H1 (cell line): ENCODE data around the gene SHISA7. TPM values are rescaled to one million over a fixed set of nuclear protein-coding genes. Genes with fewer than 3 reads are reported as not detected.

Experiments used
- CTCF ChIA-PET: fragments of 300-600 bp; sonication (Branson Sonifier 250); formaldehyde crosslinking; loops from one replicate; lab custom pipeline; 2021; ENCODE audit not compliant: partially characterized antibody; lab: Charles Lee
- POLR2A ChIA-PET: fragments of 300-600 bp; sonication (Branson Sonifier 250); formaldehyde crosslinking; loops from one replicate; lab custom pipeline; 2021; ENCODE audit warnings: inconsistent platforms; ENCODE audit not compliant: partially characterized antibody; lab: Charles Lee
- DNase-seq, 2 experiments: peaks; one replicate each; pipeline versions ENCODE4 v3.0.0 to v3.0.0-alpha.2; 2010 to 2022; ENCODE audit warnings: low spot score in 2 of 2, low read depth in 1 of 2, mixed read lengths in 1 of 2
- FAIRE-seq: peaks from 2 replicates; lab custom pipeline; 2011; peaks lifted over from hg19 to GRCh38; lab: Jason Lieb, UNC
- H2AFZ ChIP-seq: 2 replicates; pipeline ENCODE4 v1.8.1; 2012; ENCODE audit warnings: low read length, inconsistent platforms
- H2AK5ac ChIP-seq: 2 replicates; pipeline ENCODE4 v1.6.1; 2013; ENCODE audit warnings: low read depth, low read length
- H2BK120ac ChIP-seq: replicated peaks from 2 replicates; pipeline ENCODE3; 2013; ENCODE audit warnings: low read depth, low read length, inconsistent platforms
- H2BK12ac ChIP-seq: 2 replicates; pipeline ENCODE4 v1.6.1; 2013; ENCODE audit warnings: low read depth, low read length
- H2BK15ac ChIP-seq: 2 replicates; pipeline ENCODE4 v1.6.1; 2013; ENCODE audit warnings: low read length
- H2BK20ac ChIP-seq: 2 replicates; pipeline ENCODE4 v1.6.1; 2013; ENCODE audit warnings: low read length
- H2BK5ac ChIP-seq: 2 replicates; pipeline ENCODE4 v1.6.1; 2013; ENCODE audit warnings: low read depth, low read length
- H3K14ac ChIP-seq: 2 replicates; pipeline ENCODE4 v1.6.1; 2013; ENCODE audit warnings: inconsistent platforms; ENCODE audit not compliant: insufficient read length
- H3K18ac ChIP-seq: 2 replicates; pipeline ENCODE4 v1.6.1; 2013; ENCODE audit warnings: low read length; ENCODE audit errors: extremely low read depth
- H3K23ac ChIP-seq: 2 replicates; pipeline ENCODE4 v1.6.1; 2013; ENCODE audit warnings: inconsistent platforms; ENCODE audit not compliant: insufficient read length
- H3K23me2 ChIP-seq: 2 replicates; pipeline ENCODE4 v1.6.1; 2013; ENCODE audit warnings: low read depth, low read length
- H3K27ac ChIP-seq: 2 replicates; pipeline ENCODE4 v1.6.1; 2011; ENCODE audit warnings: low read depth, low read length, inconsistent platforms
- H3K27me3 ChIP-seq, 4 experiments: replicated peaks in 1 of 4; 1 replicate in 1 of 4; 2 replicates in 3 of 4; pipeline versions ENCODE4 v1.6.1 to v1.8.1; 2011 to 2013; ENCODE audit warnings: low read length in 3 of 4, mild to moderate bottlenecking in 3 of 4, inconsistent platforms in 2 of 4, mixed read lengths in 2 of 4, moderate library complexity in 1 of 4; ENCODE audit not compliant: control insufficient read depth in 3 of 4, insufficient read depth in 3 of 4; ENCODE audit errors: extremely low read depth in 1 of 4
- H3K36me3 ChIP-seq, 4 experiments: 2 replicates each; pipeline versions ENCODE4 v1.6.1 to v1.8.1; 2011 to 2013; ENCODE audit warnings: mild to moderate bottlenecking in 4 of 4, low read length in 3 of 4, moderate library complexity in 2 of 4, control low read depth in 1 of 4, inconsistent platforms in 1 of 4; ENCODE audit not compliant: insufficient read depth in 4 of 4, control insufficient read depth in 2 of 4
- H3K4ac ChIP-seq: replicated peaks from 2 replicates; pipeline ENCODE3; 2013; ENCODE audit warnings: low read length, low read depth, mixed read lengths, inconsistent platforms; ENCODE audit not compliant: insufficient read length
- H3K4me1 ChIP-seq, 4 experiments: replicated peaks in 1 of 4; 1 replicate in 1 of 4; 2 replicates in 3 of 4; pipeline versions ENCODE4 v1.6.1 to v1.8.1; 2011 to 2013; ENCODE audit warnings: low read length in 3 of 4, inconsistent platforms in 2 of 4, mixed read lengths in 1 of 4; ENCODE audit not compliant: insufficient read depth in 4 of 4, control insufficient read depth in 3 of 4
- H3K4me2 ChIP-seq, 2 experiments: 2 replicates each; pipeline versions ENCODE4 v1.6.1 to v1.8.1; 2011 to 2013; ENCODE audit warnings: low read depth in 2 of 2, low read length in 2 of 2, control low read depth in 1 of 2, inconsistent platforms in 1 of 2, mild to moderate bottlenecking in 1 of 2; ENCODE audit not compliant: insufficient read depth in 1 of 2
- H3K4me3 ChIP-seq, 4 experiments: fragments of 200-600, 300-600 bp in 1 of 4; sonication (generic), shearing (Covaris generic), sonication (Bioruptor Twin) in 1 of 4; 2 replicates each; pipeline versions ENCODE4 v1.5.1 to v1.8.1; 2011 to 2016; ENCODE audit warnings: low read length in 4 of 4, low read depth in 3 of 4, control low read depth in 2 of 4, inconsistent platforms in 2 of 4, mild to moderate bottlenecking in 2 of 4, mixed read lengths in 1 of 4, moderate library complexity in 1 of 4; ENCODE audit not compliant: insufficient read depth in 2 of 4; ENCODE audit errors: extremely low read depth in 1 of 4
- H3K56ac ChIP-seq: replicated peaks from 2 replicates; pipeline ENCODE3; 2013; ENCODE audit warnings: low read depth, mild to moderate bottlenecking, mixed read lengths, low read length, inconsistent platforms; ENCODE audit not compliant: insufficient read length
- H3K79me1 ChIP-seq: 2 replicates; pipeline ENCODE4 v1.6.1; 2013; ENCODE audit warnings: low read depth, low read length, control low read depth
- H3K79me2 ChIP-seq, 2 experiments: 2 replicates each; pipeline versions ENCODE4 v1.6.1 to v1.8.1; 2012 to 2013; ENCODE audit warnings: low read length in 2 of 2, mild to moderate bottlenecking in 2 of 2, inconsistent platforms in 1 of 2; ENCODE audit not compliant: insufficient read depth in 2 of 2, control insufficient read depth in 1 of 2
- H3K9ac ChIP-seq, 4 experiments: replicated peaks in 1 of 4; 1 replicate in 1 of 4; 2 replicates in 3 of 4; pipeline versions ENCODE4 v1.6.1 to v1.8.1; 2011 to 2013; ENCODE audit warnings: low read depth in 3 of 4, low read length in 3 of 4, control low read depth in 2 of 4, mild to moderate bottlenecking in 2 of 4, moderate library complexity in 2 of 4, inconsistent platforms in 1 of 4; ENCODE audit errors: extremely low read depth in 1 of 4
- H3K9me3 ChIP-seq, 2 experiments: 2 replicates each; pipeline versions ENCODE4 v1.6.1 to v1.8.1; 2012 to 2013; ENCODE audit warnings: mild to moderate bottlenecking in 2 of 2, moderate library complexity in 2 of 2, control low read depth in 1 of 2, inconsistent platforms in 1 of 2, low read depth in 1 of 2, low read length in 1 of 2, mixed read lengths in 1 of 2; ENCODE audit not compliant: insufficient read depth in 2 of 2
- H4K20me1 ChIP-seq, 2 experiments: replicated peaks in 1 of 2; 2 replicates each; pipeline versions ENCODE3 to v1.8.1; 2011 to 2013; ENCODE audit warnings: inconsistent platforms in 2 of 2, low read length in 2 of 2, mild to moderate bottlenecking in 1 of 2; ENCODE audit not compliant: insufficient read depth in 2 of 2, control insufficient read depth in 1 of 2
- H4K5ac ChIP-seq: 2 replicates; pipeline ENCODE4 v1.6.1; 2013; ENCODE audit warnings: low read length, low read depth, mixed read lengths, inconsistent platforms; ENCODE audit not compliant: insufficient read length
- H4K8ac ChIP-seq: 2 replicates; pipeline ENCODE4 v1.8.0; 2013; ENCODE audit warnings: mild to moderate bottlenecking, moderate library complexity, low read length, inconsistent platforms; ENCODE audit not compliant: insufficient read depth; ENCODE audit errors: extremely low read depth
- H4K91ac ChIP-seq: replicated peaks from 2 replicates; pipeline ENCODE3; 2013; ENCODE audit warnings: low read length, mixed read lengths, inconsistent platforms; ENCODE audit not compliant: insufficient read length
- ASH2L ChIP-seq: fragments of 200-600, 300-600 bp; sonication (generic); IDR thresholded peaks from one replicate; pipeline ENCODE4 v1.7.1; 2017; ENCODE audit warnings: low read length
- CBX5 ChIP-seq: fragments of 300-800, 300-1000 bp; sonication (generic); IDR thresholded peaks from 2 replicates; pipeline ENCODE4 v1.7.1; 2016; ENCODE audit warnings: antibody characterized with exemption, low read length, low read depth
- NANOG ChIP-seq: IDR thresholded peaks from 2 replicates; pipeline ENCODE4 v1.6.1; 2011; ENCODE audit warnings: low read length, low read depth, mild to moderate bottlenecking, inconsistent platforms; ENCODE audit not compliant: insufficient read depth, poor library complexity, severe bottlenecking
- RAD21 ChIP-seq, 2 experiments: IDR thresholded peaks in 1 of 2; conservative IDR thresholded peaks in 1 of 2; 2 replicates each; pipeline ENCODE4 v1.6.1; 2011; ENCODE audit warnings: low read depth in 2 of 2, low read length in 2 of 2, improper control_type of control experiment in 1 of 2, inconsistent platforms in 1 of 2, mild to moderate bottlenecking in 1 of 2, moderate library complexity in 1 of 2
- WGBS, 2 experiments: shearing (Covaris generic) in 1 of 2; methylation state at CpG; one replicate each; pipeline versions ENCODE4 v1.1.6 to v1.1.7; 2013 to 2015; ENCODE audit warnings: low lambda C conversion rate in 2 of 2, mixed read lengths in 2 of 2, inconsistent platforms in 1 of 2, low coverage in 1 of 2, missing lambda C conversion rate in 1 of 2; ENCODE audit not compliant: insufficient replicate concordance in 2 of 2, insufficient coverage in 1 of 2, insufficient read length in 1 of 2; ENCODE audit errors: extremely low coverage in 1 of 2, missing lambda C conversion rate in 1 of 2; 5-methylcytosine and 5-hydroxymethylcytosine counted together
- polyA plus RNA-seq, 7 experiments: library from polyadenylated mRNA; depleted of rRNA in 3 of 7; stranded (reverse) in 5 of 7; unstranded in 2 of 7; fragments of >200 nt in 5 of 7; fragments of 200-250 nt in 2 of 7; gene quantifications; 1 replicate in 5 of 7; 2 replicates in 1 of 7; 4 replicates in 1 of 7; pipeline versions ENCODE4 v1.2.1 to v1.2.3, GENCODE V29; 2011 to 2013; ENCODE audit warnings: missing spikeins in 2 of 7, mixed read lengths in 2 of 7
- total RNA-seq: library from RNA; stranded (reverse); fragmentation: NEBNext Ultra II Directional; extraction: Animal tissue kit (Norgen Biotek cat#: 25700); gene quantifications from 2 replicates; pipeline ENCODE4 v1.2.1, GENCODE V29; 2021

Gene SHISA7
- total and polyA plus RNA-seq, 2 of the 8 experiments (the other 6 are each of a cell fraction or from before 2014, with no cell fraction given), result 0.76 to 1.0 TPM

DNA sequence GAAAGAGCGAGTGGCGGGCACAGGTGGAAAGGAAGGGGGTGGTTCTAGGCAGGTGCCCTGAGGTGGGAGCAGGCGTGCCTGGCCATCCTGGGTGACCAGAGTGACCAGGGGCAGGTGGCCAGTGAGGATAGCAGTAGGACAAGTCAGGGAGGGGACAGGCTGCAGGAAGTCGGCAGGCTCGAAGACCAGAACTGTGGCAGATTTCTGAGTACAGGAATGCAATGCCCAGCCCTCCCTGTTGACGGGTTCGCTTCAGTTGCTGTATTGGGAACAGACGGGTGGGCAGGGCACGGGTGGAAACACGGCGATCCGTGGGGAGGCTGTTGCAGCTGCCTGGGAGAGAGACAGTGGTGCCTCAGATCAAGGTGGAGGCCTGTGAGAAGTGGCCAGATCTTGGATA lies 35.3 kb upstream of the SHISA7 start:
- WGBS, 2 experiments, result 94% methylated on average over 12 of the region's 12 CpGs; no CpG with 5 or more reads in 1 of the 2 experiments
- no peak for TF ChIP-seq CBX5
- TF ChIP-seq ASH2L, result no peak
- no peak for TF ChIP-seq NANOG
- TF ChIP-seq RAD21 (IDR thresholded peaks at IDR 0.05 in 1 of 2, conservative IDR thresholded peaks at IDR 0.05 in 1 of 2; ENCODE audit: low read depth in 2 of 2, low read length in 2 of 2), result no peak

More for the DNA sequence above, 35.3 kb upstream of the SHISA7 start:
- H2BK12ac ChIP-seq, result peak overlapping the region; percentile 80; the same call in 1 of the 2 replicates
- H3K23ac ChIP-seq, result no peak overlapping the region
- no peak overlapping the region for H4K8ac ChIP-seq
- H3K23me2 ChIP-seq, result peaks cover 3% of the 10 kb centered on the region
- no peak overlapping the region for H3K14ac ChIP-seq
- no peak overlapping the region for H3K56ac ChIP-seq
- H3K79me1 ChIP-seq, result peaks cover 11% of the 10 kb centered on the region
- no peak overlapping the region for H2AK5ac ChIP-seq
- ChIA-PET CTCF (interaction anchor here (1.2 to 5.5 kb wide), 5 partner anchors 11 to 177 kb away, joined by 3 to 31 read pairs (median 3); no protein-coding TSS in a partner anchor), POLR2A (interaction anchor here (0.6 to 7.6 kb wide), 7 partner anchors 11 to 1637 kb away, joined by 3 to 57 read pairs (median 3); partner anchors contain the start of gene SSC5D)
- no peak overlapping the region for H2AFZ ChIP-seq
- FAIRE-seq (no peak), DNase-seq (no peak)
- H3K27me3 ChIP-seq, result no peaks in the 10 kb centered on the region; a peak in 2 of 7 replicates
- H2BK120ac ChIP-seq, result no peak overlapping the region
- peaks cover 0 to 19% (median 10%) of the 10 kb centered on the region in 4 experiments; a peak in 5 of 7 replicates for H3K4me1 ChIP-seq
- no peak overlapping the region for H2BK15ac ChIP-seq
- peaks cover 0 to 3% of the 10 kb centered on the region in 2 experiments for H4K20me1 ChIP-seq
- H3K9me3 ChIP-seq, result no peaks in the 10 kb centered on the region
- no peak overlapping the region for H3K27ac ChIP-seq
- peaks cover 0 to 18% of the 10 kb centered on the region in 2 experiments; a peak in 2 of 4 replicates for H3K79me2 ChIP-seq
- no peak overlapping the region for H2BK5ac ChIP-seq
- H3K36me3 ChIP-seq, result peaks cover 0 to 10% (median 0%) of the 10 kb centered on the region in 4 experiments; a peak in 2 of 8 replicates
- no peak overlapping the region for H3K18ac ChIP-seq
- H2BK20ac ChIP-seq, result no peak overlapping the region
- H3K4ac ChIP-seq, result no peak overlapping the region
- no peak overlapping the region for H3K9ac ChIP-seq
- no peak overlapping the region; a peak in 1 of 4 replicates for H3K4me2 ChIP-seq
- no peak overlapping the region for H4K5ac ChIP-seq
- no peak overlapping the region for H4K91ac ChIP-seq
- H3K4me3 ChIP-seq, result no peak overlapping the region
